ENCODE data around the gene SPTB.

DNA sequence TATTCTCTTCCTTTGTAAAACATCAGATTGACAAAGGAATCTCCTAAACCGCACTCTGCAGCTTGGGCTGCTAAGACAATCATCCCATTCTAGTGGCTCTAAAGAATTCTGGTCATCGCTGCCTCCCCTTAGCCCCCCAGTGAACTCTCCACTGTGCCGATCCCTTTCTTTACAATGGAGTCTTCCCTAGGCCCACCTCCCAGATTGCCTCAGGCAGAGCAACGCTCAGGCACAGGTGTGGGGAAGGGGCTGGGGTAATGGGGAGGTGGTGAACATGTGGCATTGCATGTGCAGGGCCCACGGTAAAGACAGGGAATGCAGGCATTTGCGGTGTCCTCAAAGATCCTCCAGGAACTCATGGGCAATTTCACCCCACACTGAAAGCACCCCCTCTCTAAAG lies 89.2 kb downstream of the SPTB start:
- TF ChIP-seq YY1 (IDR thresholded peaks at IDR 0.05; ENCODE audit: low read depth, low read length): no peak
- TF ChIP-seq, protein P1, sequence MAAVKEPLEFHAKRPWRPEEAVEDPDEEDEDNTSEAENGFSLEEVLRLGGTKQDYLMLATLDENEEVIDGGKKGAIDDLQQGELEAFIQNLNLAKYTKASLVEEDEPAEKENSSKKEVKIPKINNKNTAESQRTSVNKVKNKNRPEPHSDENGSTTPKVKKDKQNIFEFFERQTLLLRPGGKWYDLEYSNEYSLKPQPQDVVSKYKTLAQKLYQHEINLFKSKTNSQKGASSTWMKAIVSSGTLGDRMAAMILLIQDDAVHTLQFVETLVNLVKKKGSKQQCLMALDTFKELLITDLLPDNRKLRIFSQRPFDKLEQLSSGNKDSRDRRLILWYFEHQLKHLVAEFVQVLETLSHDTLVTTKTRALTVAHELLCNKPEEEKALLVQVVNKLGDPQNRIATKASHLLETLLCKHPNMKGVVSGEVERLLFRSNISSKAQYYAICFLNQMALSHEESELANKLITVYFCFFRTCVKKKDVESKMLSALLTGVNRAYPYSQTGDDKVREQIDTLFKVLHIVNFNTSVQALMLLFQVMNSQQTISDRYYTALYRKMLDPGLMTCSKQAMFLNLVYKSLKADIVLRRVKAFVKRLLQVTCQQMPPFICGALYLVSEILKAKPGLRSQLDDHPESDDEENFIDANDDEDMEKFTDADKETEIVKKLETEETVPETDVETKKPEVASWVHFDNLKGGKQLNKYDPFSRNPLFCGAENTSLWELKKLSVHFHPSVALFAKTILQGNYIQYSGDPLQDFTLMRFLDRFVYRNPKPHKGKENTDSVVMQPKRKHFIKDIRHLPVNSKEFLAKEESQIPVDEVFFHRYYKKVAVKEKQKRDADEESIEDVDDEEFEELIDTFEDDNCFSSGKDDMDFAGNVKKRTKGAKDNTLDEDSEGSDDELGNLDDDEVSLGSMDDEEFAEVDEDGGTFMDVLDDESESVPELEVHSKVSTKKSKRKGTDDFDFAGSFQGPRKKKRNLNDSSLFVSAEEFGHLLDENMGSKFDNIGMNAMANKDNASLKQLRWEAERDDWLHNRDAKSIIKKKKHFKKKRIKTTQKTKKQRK (IDR thresholded peaks at IDR 0.05; ENCODE audit: low read depth, low read length): no peak
- no peak for TF ChIP-seq RAD51 (IDR thresholded peaks at IDR 0.05)
- TF ChIP-seq, protein P2, sequence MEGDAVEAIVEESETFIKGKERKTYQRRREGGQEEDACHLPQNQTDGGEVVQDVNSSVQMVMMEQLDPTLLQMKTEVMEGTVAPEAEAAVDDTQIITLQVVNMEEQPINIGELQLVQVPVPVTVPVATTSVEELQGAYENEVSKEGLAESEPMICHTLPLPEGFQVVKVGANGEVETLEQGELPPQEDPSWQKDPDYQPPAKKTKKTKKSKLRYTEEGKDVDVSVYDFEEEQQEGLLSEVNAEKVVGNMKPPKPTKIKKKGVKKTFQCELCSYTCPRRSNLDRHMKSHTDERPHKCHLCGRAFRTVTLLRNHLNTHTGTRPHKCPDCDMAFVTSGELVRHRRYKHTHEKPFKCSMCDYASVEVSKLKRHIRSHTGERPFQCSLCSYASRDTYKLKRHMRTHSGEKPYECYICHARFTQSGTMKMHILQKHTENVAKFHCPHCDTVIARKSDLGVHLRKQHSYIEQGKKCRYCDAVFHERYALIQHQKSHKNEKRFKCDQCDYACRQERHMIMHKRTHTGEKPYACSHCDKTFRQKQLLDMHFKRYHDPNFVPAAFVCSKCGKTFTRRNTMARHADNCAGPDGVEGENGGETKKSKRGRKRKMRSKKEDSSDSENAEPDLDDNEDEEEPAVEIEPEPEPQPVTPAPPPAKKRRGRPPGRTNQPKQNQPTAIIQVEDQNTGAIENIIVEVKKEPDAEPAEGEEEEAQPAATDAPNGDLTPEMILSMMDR (IDR thresholded peaks at IDR 0.05 in 2 of 3, conservative IDR thresholded peaks at IDR 0.05 in 1 of 3; ENCODE audit: control insufficient read depth in 2 of 3, extremely low read depth in 1 of 3, insufficient read depth in 1 of 3, low read depth in 3 of 3, low read length in 3 of 3): no peak
- TF ChIP-seq, protein P3, sequence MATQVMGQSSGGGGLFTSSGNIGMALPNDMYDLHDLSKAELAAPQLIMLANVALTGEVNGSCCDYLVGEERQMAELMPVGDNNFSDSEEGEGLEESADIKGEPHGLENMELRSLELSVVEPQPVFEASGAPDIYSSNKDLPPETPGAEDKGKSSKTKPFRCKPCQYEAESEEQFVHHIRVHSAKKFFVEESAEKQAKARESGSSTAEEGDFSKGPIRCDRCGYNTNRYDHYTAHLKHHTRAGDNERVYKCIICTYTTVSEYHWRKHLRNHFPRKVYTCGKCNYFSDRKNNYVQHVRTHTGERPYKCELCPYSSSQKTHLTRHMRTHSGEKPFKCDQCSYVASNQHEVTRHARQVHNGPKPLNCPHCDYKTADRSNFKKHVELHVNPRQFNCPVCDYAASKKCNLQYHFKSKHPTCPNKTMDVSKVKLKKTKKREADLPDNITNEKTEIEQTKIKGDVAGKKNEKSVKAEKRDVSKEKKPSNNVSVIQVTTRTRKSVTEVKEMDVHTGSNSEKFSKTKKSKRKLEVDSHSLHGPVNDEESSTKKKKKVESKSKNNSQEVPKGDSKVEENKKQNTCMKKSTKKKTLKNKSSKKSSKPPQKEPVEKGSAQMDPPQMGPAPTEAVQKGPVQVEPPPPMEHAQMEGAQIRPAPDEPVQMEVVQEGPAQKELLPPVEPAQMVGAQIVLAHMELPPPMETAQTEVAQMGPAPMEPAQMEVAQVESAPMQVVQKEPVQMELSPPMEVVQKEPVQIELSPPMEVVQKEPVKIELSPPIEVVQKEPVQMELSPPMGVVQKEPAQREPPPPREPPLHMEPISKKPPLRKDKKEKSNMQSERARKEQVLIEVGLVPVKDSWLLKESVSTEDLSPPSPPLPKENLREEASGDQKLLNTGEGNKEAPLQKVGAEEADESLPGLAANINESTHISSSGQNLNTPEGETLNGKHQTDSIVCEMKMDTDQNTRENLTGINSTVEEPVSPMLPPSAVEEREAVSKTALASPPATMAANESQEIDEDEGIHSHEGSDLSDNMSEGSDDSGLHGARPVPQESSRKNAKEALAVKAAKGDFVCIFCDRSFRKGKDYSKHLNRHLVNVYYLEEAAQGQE (IDR thresholded peaks at IDR 0.05; ENCODE audit: low read depth, low read length): no peak
- no peak for TF ChIP-seq POLR2AphosphoS5 (IDR thresholded peaks at IDR 0.05; ENCODE audit: low read length)
- TF ChIP-seq RFX5 (IDR thresholded peaks at IDR 0.05; ENCODE audit: low read depth, low read length): no peak
- no peak for TF ChIP-seq POLR2A (IDR thresholded peaks at IDR 0.05; ENCODE audit: low read depth, low read length)
- TF ChIP-seq, protein P4, sequence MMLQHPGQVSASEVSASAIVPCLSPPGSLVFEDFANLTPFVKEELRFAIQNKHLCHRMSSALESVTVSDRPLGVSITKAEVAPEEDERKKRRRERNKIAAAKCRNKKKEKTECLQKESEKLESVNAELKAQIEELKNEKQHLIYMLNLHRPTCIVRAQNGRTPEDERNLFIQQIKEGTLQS (IDR thresholded peaks at IDR 0.05; ENCODE audit: borderline replicate concordance, extremely low read depth, low read depth, low read length): no peak
- no peak for TF ChIP-seq MYC (IDR thresholded peaks at IDR 0.05; ENCODE audit: insufficient read depth, insufficient read length, insufficient replicate concordance, low read length, severe bottlenecking)
- no peak for TF ChIP-seq RUNX3 (IDR thresholded peaks at IDR 0.05; ENCODE audit: low read length)
- TF ChIP-seq CHD2 (IDR thresholded peaks at IDR 0.05; ENCODE audit: borderline replicate concordance, low read depth, low read length): no peak
- TF ChIP-seq ZBED1 (IDR thresholded peaks at IDR 0.05; ENCODE audit: borderline replicate concordance): no peak
- TF ChIP-seq TAF1 (IDR thresholded peaks at IDR 0.05; ENCODE audit: borderline replicate concordance, low read depth, low read length): no peak
